HG02938 (cell line): ENCODE results near the gene HOXC10.

Source experiments
- ATAC-seq: cut with Tn5 transposase; IDR thresholded peaks from one replicate; pipeline ENCODE4 v1.9.1; 2021; ENCODE audit warnings: mild to moderate bottlenecking, moderate library complexity; ENCODE audit not compliant: unreplicated experiment

The HOXC10 gene

GRCh38 chr12:53950789-53951576, 34.0 kb upstream of the HOXC10 start:
- ATAC-seq = no peak

- no peak for ATAC-seq
These were observed 33.2 kb upstream of the HOXC10 start for GRCh38 chr12:53951577-53952334.

DNA sequence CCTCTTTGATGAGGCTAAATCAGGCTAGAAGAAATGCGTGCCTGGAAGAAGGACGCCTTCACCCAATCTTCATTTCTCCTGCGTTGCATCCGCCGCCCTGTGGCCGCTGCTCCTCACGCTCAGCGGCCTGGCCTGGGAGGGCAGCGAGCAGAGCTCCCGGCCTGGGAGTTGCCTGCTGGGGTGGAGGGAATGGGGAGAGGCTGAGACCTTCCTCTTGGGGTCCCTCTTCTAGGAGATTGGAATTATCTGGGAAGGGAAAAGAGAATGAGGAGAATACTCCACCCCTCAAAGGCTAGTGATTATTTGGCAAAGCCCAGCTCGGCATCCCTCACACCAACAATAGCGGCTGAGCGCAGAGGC, 32.6 kb upstream of the HOXC10 start:
- no peak for ATAC-seq

DNA sequence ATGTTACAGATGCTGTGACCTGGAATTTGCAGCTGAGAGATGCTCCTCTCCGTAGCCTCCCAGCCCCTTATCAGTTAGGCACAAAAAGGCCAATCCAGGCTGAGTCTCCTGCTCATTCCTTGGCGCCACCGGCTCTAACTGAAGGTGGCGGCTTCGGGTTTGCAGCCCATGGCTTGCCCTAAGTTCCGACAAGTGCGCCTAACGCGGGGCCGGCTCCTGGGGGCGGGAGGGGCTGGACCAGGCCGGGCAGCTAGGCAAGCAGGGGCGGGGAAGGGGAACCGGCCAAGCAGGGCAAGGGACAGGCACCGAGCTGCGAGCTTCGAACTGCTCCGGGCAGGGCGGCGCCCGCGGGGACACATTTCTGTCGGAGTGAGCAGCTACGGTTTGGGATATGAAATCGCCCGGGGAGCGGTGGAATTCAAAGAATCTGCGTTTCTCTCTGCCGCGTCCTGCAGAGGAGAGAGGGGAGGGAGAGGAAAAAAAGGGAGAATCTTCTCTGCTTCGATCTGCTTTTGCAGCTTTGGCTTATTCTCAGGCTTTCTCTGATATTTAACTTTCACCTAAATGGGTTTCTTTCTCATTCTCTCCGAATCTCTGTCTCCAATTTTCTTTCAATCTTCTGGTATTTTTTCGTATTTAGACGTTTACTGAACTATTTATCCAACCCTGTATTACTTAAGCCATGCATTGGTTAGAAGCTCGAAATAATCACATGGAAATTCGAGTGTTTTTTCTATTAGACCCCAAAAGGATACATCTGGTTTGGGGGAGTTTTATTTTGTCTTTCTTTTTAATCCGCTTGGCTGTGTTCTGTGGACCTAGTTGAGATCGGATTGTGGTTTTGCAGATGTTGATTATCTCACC, 31.8 kb upstream of the HOXC10 start:
- no peak for ATAC-seq

- no peak for ATAC-seq
These were observed 30.9 kb upstream of the HOXC10 start for GRCh38 chr12:53953831-53954693.

DNA sequence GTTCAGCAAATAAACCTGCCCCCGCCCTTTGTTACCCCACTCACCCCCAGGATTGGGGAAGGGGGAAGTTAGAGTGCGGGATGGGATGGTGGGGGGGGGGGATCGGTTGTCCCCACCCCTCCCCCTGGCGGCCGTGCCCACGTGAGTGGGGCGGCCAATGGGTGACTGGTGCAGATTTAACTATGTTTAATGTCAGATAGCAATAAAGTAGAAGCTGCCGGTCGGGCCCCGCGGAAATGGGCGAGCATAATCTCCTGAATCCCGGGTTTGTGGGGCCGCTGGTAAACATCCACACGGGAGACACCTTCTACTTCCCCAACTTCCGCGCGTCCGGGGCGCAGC, 30.3 kb upstream of the HOXC10 start, which contains the start of gene HOXC12:
TSS of gene HOXC12 (plus strand) at position 210 of the 342 bp plus-strand sequence. CDS start at position 237, 27 bp downstream.
- no peak for ATAC-seq

DNA sequence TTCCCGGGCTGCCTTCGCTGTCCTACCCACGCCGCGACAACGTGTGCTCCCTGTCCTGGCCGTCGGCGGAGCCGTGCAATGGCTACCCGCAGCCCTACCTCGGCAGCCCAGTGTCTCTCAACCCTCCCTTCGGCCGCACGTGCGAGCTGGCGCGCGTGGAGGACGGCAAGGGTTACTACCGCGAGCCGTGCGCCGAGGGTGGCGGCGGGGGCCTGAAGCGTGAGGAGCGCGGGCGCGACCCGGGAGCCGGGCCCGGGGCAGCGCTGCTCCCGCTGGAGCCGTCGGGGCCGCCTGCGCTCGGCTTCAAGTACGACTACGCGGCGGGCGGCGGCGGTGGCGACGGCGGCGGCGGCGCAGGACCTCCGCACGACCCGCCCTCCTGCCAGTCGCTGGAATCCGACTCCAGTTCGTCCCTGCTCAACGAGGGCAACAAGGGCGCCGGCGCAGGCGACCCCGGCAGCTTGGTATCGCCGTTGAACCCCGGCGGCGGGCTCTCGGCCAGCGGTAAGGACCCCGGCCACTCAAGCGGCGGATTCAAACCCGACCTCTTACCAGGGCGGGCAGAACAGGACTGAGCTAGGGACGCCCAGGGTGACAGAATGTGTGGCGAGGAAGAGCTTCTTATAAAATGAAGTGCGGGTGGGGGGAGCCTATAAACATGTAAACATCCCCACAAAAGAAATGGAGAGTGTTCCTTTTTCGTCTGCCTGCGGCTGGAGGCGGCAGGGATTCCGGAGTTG, 29.7 kb upstream of the HOXC10 start:
- no peak for ATAC-seq

- ATAC-seq = no peak
These were observed 29.1 kb upstream of the HOXC10 start for GRCh38 chr12:53955776-53956250.

- no peak for ATAC-seq
These were observed 28.6 kb upstream of the HOXC10 start for GRCh38 chr12:53956251-53956887.

GRCh38 chr12:53956914-53957536, 27.9 kb upstream of the HOXC10 start:
- no peak for ATAC-seq

- no peak for ATAC-seq
These were observed 26.8 kb upstream of the HOXC10 start for GRCh38 chr12:53958128-53958527.

GRCh38 chr12:53959314-53959713, 25.6 kb upstream of the HOXC10 start:
- no peak for ATAC-seq

GRCh38 chr12:53960187-53961024, 24.5 kb upstream of the HOXC10 start:
- no peak for ATAC-seq

GRCh38 chr12:53961025-53961761, 23.8 kb upstream of the HOXC10 start:
- no peak for ATAC-seq

- ATAC-seq = no peak
These were observed 21.9 kb upstream of the HOXC10 start for GRCh38 chr12:53963005-53963404.

- no peak for ATAC-seq
These were observed 21.3 kb upstream of the HOXC10 start for GRCh38 chr12:53963434-53964314.
